Sigmoid colon (tissue), 4 donors: ENCODE results near the gene LRRC37A.
"Not testable (repeated sequence)": the region's sequence is repeated elsewhere in the genome, so short reads cannot be mapped to it uniquely, and the experiment has no call there.

ENCODE experiments used
- POLR2A ChIP-seq, 2 donors: fragments of 450-650 bp; IDR thresholded peaks; one replicate each; pipeline ENCODE4 v1.6.1; 2016; ENCODE audit warnings: antibody characterized with exemption in 2 of 2, mild to moderate bottlenecking in 2 of 2, moderate library complexity in 2 of 2
- POLR2AphosphoS5 ChIP-seq, 4 donors: sonication (generic); formaldehyde crosslinking; IDR thresholded peaks; one replicate each; pipeline ENCODE4 v1.6.1; 2017; ENCODE audit warnings: antibody characterized with exemption in 4 of 4
- TF ChIP-seq, protein P1 (sequence below), 4 experiments: fragments of 450-650 bp in 3 of 4; fragments of 200-600 bp in 1 of 4; IDR thresholded peaks; one replicate each; pipeline ENCODE4 v1.5.1; 2016 to 2019; ENCODE audit warnings: antibody characterized with exemption in 4 of 4, mild to moderate bottlenecking in 3 of 4, moderate library complexity in 2 of 4

DNA sequence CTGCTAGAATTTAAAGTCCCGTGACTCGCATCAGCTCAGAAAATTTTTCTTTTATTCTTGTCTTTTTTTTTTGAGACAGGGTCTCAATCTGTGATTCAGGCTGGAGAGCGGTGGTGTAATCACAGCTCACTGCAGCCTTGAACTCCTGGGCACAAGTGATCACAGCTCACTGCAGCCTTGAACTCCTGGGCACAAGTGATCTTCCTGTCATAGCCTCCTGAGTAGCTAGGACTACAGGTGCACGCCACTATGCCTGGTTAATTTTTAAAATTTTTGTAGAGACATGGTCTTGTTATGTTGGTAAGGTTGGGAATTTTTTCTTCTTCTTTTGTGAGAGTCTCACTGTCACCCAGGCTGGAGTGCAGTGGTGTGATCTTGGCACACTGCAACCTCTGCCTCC lies 13.6 kb upstream of the LRRC37A start:
- TF ChIP-seq POLR2A, POLR2AphosphoS5 (IDR thresholded peaks at IDR 0.05): not testable (repeated sequence)
- TF ChIP-seq, protein P1, sequence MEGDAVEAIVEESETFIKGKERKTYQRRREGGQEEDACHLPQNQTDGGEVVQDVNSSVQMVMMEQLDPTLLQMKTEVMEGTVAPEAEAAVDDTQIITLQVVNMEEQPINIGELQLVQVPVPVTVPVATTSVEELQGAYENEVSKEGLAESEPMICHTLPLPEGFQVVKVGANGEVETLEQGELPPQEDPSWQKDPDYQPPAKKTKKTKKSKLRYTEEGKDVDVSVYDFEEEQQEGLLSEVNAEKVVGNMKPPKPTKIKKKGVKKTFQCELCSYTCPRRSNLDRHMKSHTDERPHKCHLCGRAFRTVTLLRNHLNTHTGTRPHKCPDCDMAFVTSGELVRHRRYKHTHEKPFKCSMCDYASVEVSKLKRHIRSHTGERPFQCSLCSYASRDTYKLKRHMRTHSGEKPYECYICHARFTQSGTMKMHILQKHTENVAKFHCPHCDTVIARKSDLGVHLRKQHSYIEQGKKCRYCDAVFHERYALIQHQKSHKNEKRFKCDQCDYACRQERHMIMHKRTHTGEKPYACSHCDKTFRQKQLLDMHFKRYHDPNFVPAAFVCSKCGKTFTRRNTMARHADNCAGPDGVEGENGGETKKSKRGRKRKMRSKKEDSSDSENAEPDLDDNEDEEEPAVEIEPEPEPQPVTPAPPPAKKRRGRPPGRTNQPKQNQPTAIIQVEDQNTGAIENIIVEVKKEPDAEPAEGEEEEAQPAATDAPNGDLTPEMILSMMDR (IDR thresholded peaks at IDR 0.05) = not testable (repeated sequence)
